ENCODE measurements around the gene ZNF462.

GRCh38 chr9:107033966-107034365 is 171.0 kb downstream of the ZNF462 start:
- TF ChIP-seq YY1 (IDR thresholded peaks at IDR 0.05; ENCODE audit: insufficient read depth, insufficient read length) (no peak), ZNF274 (IDR thresholded peaks at IDR 0.05; ENCODE audit: low read depth, low read length) (no peak), SUZ12 (IDR thresholded peaks at IDR 0.05; ENCODE audit: extremely low read depth, insufficient read depth, insufficient read length) (no peak)
